Ectodermal cell (in vitro differentiated cells): ENCODE results near the gene MAGI1.
"Not testable (repeated sequence)": the region's sequence is repeated elsewhere in the genome, so short reads cannot be mapped to it uniquely, and the experiment has no call there.

Source experiments
- H3K27ac ChIP-seq: 2 replicates; pipeline ENCODE4 v1.7.0; 2013; ENCODE audit warnings: mild to moderate bottlenecking, low read depth, low read length; ENCODE audit not compliant: insufficient read depth, poor library complexity, severe bottlenecking
- H3K27me3 ChIP-seq: 2 replicates; pipeline ENCODE4 v1.7.0; 2013; ENCODE audit warnings: mild to moderate bottlenecking, low read length; ENCODE audit not compliant: insufficient read depth, control insufficient read depth, poor library complexity, severe bottlenecking
- H3K36me3 ChIP-seq: one replicate; pipeline ENCODE4 v1.7.0; 2013; ENCODE audit warnings: low read length; ENCODE audit not compliant: control insufficient read depth, insufficient read depth
- H3K4me1 ChIP-seq: one replicate; pipeline ENCODE4 v1.7.0; 2013; ENCODE audit warnings: low read length; ENCODE audit not compliant: control insufficient read depth, insufficient read depth
- H3K4me3 ChIP-seq: 2 replicates; pipeline ENCODE4 v1.7.0; 2013; ENCODE audit warnings: low read depth, low read length, control low read depth; ENCODE audit not compliant: insufficient read depth
- H3K9me3 ChIP-seq: 2 replicates; pipeline ENCODE4 v1.7.0; 2013; ENCODE audit warnings: mild to moderate bottlenecking, low read length, moderate library complexity; ENCODE audit not compliant: control insufficient read depth
- WGBS, 2 experiments: methylation state at CpG; one replicate each; pipeline ENCODE4 v1.1.7; 2013; ENCODE audit warnings: missing lambda C conversion rate in 2 of 2; 5-methylcytosine and 5-hydroxymethylcytosine counted together

MAGI1 gene

GRCh38 chr3:65720989-65721737 lies 317.6 kb downstream of the MAGI1 start:
- Histone ChIP-seq H3K9me3 (no peaks in the 10 kb centered on the region), H3K27me3 (no peaks in the 10 kb centered on the region), H3K4me1 (peaks cover 12% of the 10 kb centered on the region), H3K27ac (no peak overlapping the region), H3K36me3 (no peaks in the 10 kb centered on the region), H3K4me3 (no peak overlapping the region)
- 83 to 91% methylated on average over 3 to 4 of the region's 4 CpGs for WGBS, 2 experiments

- H3K27ac ChIP-seq, H3K4me1 ChIP-seq, H3K4me3 ChIP-seq, H3K9me3 ChIP-seq, H3K36me3 ChIP-seq, H3K27me3 ChIP-seq: not testable (repeated sequence)
- 100% methylated on average over 1 of the region's 1 CpG; no CpG with 5 or more reads in 1 of the 2 experiments for WGBS, 2 experiments
Observed at GRCh38 chr3:65719639-65720038, 319.1 kb downstream of the MAGI1 start.

- peaks cover 21% of the 10 kb centered on the region for H3K4me1 ChIP-seq
- WGBS, 2 experiments: 95% methylated on average over 4 of the region's 4 CpGs
- H3K9me3 ChIP-seq: no peaks in the 10 kb centered on the region
- H3K36me3 ChIP-seq: no peaks in the 10 kb centered on the region
- no peaks in the 10 kb centered on the region for H3K27me3 ChIP-seq
- H3K27ac ChIP-seq: no peak overlapping the region
- H3K4me3 ChIP-seq: no peak overlapping the region
Observed at GRCh38 chr3:65717676-65718346, 320.9 kb downstream of the MAGI1 start.

GRCh38 chr3:65716071-65716751 lies 322.5 kb downstream of the MAGI1 start:
- no peak overlapping the region for H3K4me3 ChIP-seq
- peaks cover 21% of the 10 kb centered on the region for H3K4me1 ChIP-seq
- no peak overlapping the region for H3K27ac ChIP-seq
- WGBS, 2 experiments: 66 to 74% methylated on average over 4 of the region's 4 CpGs
- H3K36me3 ChIP-seq: no peaks in the 10 kb centered on the region
- H3K27me3 ChIP-seq: no peaks in the 10 kb centered on the region
- no peaks in the 10 kb centered on the region for H3K9me3 ChIP-seq

- H3K36me3 ChIP-seq: no peaks in the 10 kb centered on the region
- H3K27ac ChIP-seq: no peak overlapping the region
- 94 to 95% methylated on average over 6 of the region's 6 CpGs for WGBS, 2 experiments
- no peaks in the 10 kb centered on the region for H3K9me3 ChIP-seq
- no peaks in the 10 kb centered on the region for H3K27me3 ChIP-seq
- H3K4me1 ChIP-seq: peaks cover 21% of the 10 kb centered on the region
- H3K4me3 ChIP-seq: no peak overlapping the region
Observed at GRCh38 chr3:65714134-65714533, 324.6 kb downstream of the MAGI1 start.

DNA sequence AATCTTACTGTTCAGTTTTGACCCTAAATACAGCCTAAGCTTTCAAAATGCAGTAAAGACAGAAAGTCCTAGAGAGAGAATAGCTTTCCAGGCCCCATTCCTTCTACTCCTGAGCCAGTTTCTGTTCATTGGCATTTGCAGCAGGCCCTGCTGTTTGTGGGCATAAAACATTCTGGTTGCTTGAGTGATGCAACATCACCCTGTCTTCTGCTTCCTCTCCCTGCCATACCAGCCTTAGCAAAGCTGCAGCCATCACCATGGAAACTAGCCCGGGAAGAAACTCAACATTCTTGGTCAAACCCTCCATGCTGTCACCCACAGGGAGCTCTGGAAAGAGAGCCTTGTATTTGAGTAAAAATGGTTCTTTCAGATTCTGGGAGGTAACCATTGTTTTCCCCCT lies 325.7 kb downstream of the MAGI1 start:
- Histone ChIP-seq H3K4me3 (no peak overlapping the region), H3K27ac (peak overlapping the region; percentile 57), H3K9me3 (no peaks in the 10 kb centered on the region), H3K4me1 (peaks cover 21% of the 10 kb centered on the region), H3K27me3 (no peaks in the 10 kb centered on the region), H3K36me3 (no peaks in the 10 kb centered on the region)
- WGBS, 2 experiments: 0 to 7% methylated on average over 1 of the region's 1 CpG

DNA sequence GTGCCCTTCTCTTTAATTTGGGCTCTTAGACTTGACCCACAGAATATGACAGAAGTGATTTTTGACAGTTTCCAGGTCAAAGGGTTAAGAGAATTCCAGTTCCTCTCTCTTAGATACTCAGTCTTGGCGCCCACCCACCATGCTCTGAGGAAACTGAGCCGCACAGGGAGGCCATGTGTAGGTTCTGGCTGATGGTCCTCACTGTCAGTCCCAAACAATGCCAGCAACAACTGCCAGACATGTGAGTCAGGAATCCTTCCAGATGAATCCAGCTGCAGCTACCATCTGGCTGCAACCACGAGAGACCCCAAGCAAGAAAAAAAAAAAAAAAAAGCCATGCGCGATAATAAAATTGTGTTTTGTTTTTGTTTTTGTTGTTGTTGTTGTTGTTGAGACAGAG lies 326.6 kb downstream of the MAGI1 start:
- no peak overlapping the region for H3K27ac ChIP-seq
- WGBS, 2 experiments: 90 to 93% methylated on average over 3 to 5 of the region's 5 CpGs

GRCh38 chr3:65706776-65707568 lies 331.7 kb downstream of the MAGI1 start:
- H3K27me3 ChIP-seq: no peaks in the 10 kb centered on the region
- H3K4me1 ChIP-seq: no peaks in the 10 kb centered on the region
- whole genome bisulfite sequencing, 2 experiments: 90% methylated on average over 13 of the region's 13 CpGs
- no peak overlapping the region for H3K27ac ChIP-seq
- no peak overlapping the region for H3K4me3 ChIP-seq
- no peaks in the 10 kb centered on the region for H3K9me3 ChIP-seq
- no peaks in the 10 kb centered on the region for H3K36me3 ChIP-seq

More for the DNA sequence above, 326.6 kb downstream of the MAGI1 start:
- no peak overlapping the region for H3K4me3 ChIP-seq
- no peaks in the 10 kb centered on the region for H3K36me3 ChIP-seq
- no peaks in the 10 kb centered on the region for H3K9me3 ChIP-seq
- peaks cover 21% of the 10 kb centered on the region for H3K4me1 ChIP-seq
- no peaks in the 10 kb centered on the region for H3K27me3 ChIP-seq

DNA sequence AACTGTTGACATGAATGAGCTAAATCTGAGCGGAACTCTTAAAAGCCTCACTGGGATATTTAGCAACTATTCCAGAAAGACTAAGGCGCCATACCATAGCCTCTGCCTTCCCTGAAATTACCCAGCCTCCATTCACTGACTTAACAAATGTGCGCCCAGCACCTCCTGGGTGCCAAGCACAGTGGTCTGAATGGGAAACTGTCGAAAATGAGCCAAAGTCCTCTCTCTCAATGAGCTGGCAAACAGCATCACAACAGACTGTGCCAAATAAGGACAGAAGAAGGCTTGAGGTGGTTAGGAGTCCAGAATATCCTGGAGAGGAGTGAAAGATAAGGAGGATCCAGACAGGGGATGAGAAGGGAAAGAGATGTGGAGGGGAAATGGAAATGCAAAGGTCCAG lies 332.4 kb downstream of the MAGI1 start:
- Histone ChIP-seq H3K4me3 (no peak overlapping the region), H3K36me3 (no peaks in the 10 kb centered on the region), H3K9me3 (no peaks in the 10 kb centered on the region), H3K27ac (no peak overlapping the region), H3K27me3 (no peaks in the 10 kb centered on the region), H3K4me1 (no peaks in the 10 kb centered on the region)
- 87 to 89% methylated on average over 4 of the region's 4 CpGs for WGBS, 2 experiments
